Caco-2 (cell line): ENCODE measurements around the gene KHDRBS1. TPM values are rescaled to one million over a fixed set of nuclear protein-coding genes. Genes with fewer than 3 reads are reported as not detected.

Experiments used
- BruUV-seq: library from RNA; stranded (reverse); fragments of 400-500 nt; replicated peaks from 2 replicates; lab custom pipeline; 2021; lab: Mats Ljungman, UMichigan
- CTCF ChIA-PET: fragments of 300-600 bp; sonication (Branson Sonifier 250); formaldehyde crosslinking; loops from one replicate; lab custom pipeline; 2022; ENCODE audit warnings: antibody characterized with exemption; lab: Charles Lee
- POLR2A ChIA-PET: fragments of 300-600 bp; sonication (Branson Sonifier 250); formaldehyde crosslinking; loops from one replicate; lab custom pipeline; 2022; ENCODE audit warnings: antibody characterized with exemption; lab: Charles Lee
- DNase-seq, 2 experiments: peaks; one replicate each; pipeline versions ENCODE4 v3.0.0 to v3.0.0-alpha.2; 2020 to 2022
- H3K27me3 ChIP-seq: replicated peaks from 2 replicates; pipeline ENCODE4 v1.6.0; 2011; ENCODE audit warnings: low read length; ENCODE audit not compliant: control insufficient read depth, insufficient read depth
- H3K36me3 ChIP-seq: 2 replicates; pipeline ENCODE4 v1.5.1; 2011; ENCODE audit warnings: low read length; ENCODE audit not compliant: control insufficient read depth, insufficient read depth
- H3K4me1 ChIP-seq: fragments of 250-450 bp; sonication (Bioruptor Pico); 2 replicates; pipeline ENCODE4 v1.5.1; 2020; ENCODE audit warnings: mild to moderate bottlenecking
- H3K4me3 ChIP-seq: 2 replicates; pipeline ENCODE4 v1.5.1; 2011; ENCODE audit warnings: low read depth, mild to moderate bottlenecking, control low read depth, low read length
- H3K9me3 ChIP-seq: fragments of 250-450 bp; sonication (Bioruptor Pico); 2 replicates; pipeline ENCODE4 v1.5.1; 2020; ENCODE audit warnings: mild to moderate bottlenecking, moderate library complexity
- H3K27ac Mint-ChIP-seq: one replicate; pipeline ENCODE4 v1.8.0; 2022; ENCODE audit warnings: mixed read lengths; ENCODE audit not compliant: unreplicated experiment
- H3K27me3 Mint-ChIP-seq: one replicate; pipeline ENCODE4 v1.8.0; 2022; ENCODE audit warnings: mixed read lengths; ENCODE audit not compliant: insufficient read depth, unreplicated experiment
- H3K36me3 Mint-ChIP-seq: one replicate; pipeline ENCODE4 v1.8.0; 2022; ENCODE audit warnings: mild to moderate bottlenecking, mixed read lengths; ENCODE audit not compliant: insufficient read depth, unreplicated experiment
- H3K4me1 Mint-ChIP-seq: one replicate; pipeline ENCODE4 v1.8.0; 2022; ENCODE audit warnings: low read depth, mixed read lengths; ENCODE audit not compliant: unreplicated experiment
- H3K4me3 Mint-ChIP-seq: one replicate; pipeline ENCODE4 v1.8.0; 2022; ENCODE audit warnings: mild to moderate bottlenecking, moderate library complexity, mixed read lengths; ENCODE audit not compliant: unreplicated experiment
- H3K9me3 Mint-ChIP-seq: one replicate; pipeline ENCODE4 v1.8.0; 2022; ENCODE audit warnings: mixed read lengths; ENCODE audit not compliant: unreplicated experiment
- intact Hi-C: fragments of 100-400 bp; cut with micrococcal nuclease; formaldehyde crosslinking; loops from one replicate; pipeline ENCODE4 v1.10.0; 2022; ENCODE audit not compliant: unreplicated experiment
- total RNA-seq: library from RNA; stranded (reverse); gene quantifications from 2 replicates; pipeline ENCODE4 v1.2.3, GENCODE V29; 2022
- TF ChIP-seq, protein P1 (sequence below), 2 experiments: fragments of 200-600 bp in 1 of 2; IDR thresholded peaks; 1 replicate in 1 of 2; 2 replicates in 1 of 2; pipeline versions ENCODE4 v1.5.1 to v1.8.0; 2011 to 2022; ENCODE audit warnings: antibody characterized with exemption in 1 of 2, control low read depth in 1 of 2, inconsistent platforms in 1 of 2, low read depth in 1 of 2, low read length in 1 of 2, mild to moderate bottlenecking in 1 of 2, moderate library complexity in 1 of 2; ENCODE audit not compliant: insufficient read depth in 1 of 2, severe bottlenecking in 1 of 2, unreplicated experiment in 1 of 2

KHDRBS1 gene
- total RNA-seq, 1 experiment from 2014 or later: 137 TPM

DNA sequence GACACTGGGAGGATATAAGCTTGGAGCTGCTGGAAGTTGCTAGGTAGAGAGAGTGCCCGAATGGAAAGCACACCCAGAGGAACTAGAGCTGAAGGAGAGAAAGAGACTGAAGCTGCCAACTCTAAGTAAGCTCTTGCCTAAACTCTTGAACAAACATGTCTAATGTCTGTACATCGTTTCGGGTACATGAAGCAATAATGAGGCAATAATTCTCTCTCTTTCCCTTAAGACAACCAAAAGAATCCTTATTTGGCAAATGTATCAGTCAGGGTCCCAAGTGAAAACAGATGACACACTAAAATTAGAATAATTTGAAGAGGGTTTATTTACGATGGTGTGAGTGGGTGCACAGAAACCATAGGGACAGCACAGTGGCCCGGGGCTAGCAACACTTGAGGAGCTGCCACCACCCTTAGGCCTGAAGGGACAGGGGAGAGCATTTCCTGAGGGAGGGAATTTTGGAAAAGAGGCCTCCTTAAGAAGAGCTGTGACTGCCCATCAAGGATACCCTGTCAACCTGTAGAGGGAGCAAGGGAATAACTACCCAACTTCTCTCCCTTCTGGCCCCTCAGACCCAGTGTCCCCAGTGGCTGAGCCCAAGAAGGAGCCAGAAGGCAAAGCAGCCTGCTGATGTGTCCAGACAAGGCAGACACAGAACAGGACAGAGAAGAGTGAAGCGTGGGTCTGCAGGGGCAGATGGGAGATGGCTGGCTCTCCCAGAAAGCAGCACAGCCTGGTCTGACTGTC, 36.1 kb upstream of the KHDRBS1 start:
- H3K4me1 Mint-ChIP-seq: no peaks in the 10 kb centered on the region
- no peak overlapping the region for H3K4me3 Mint-ChIP-seq
- intact Hi-C loops: loop anchor here (1.0 kb wide), 1 partner anchor 86 kb away; no protein-coding TSS in a partner anchor
- ChIA-PET POLR2A (interaction anchor here (0.6 kb wide), 1 partner anchor 96 kb away, joined by 3 read pairs; no protein-coding TSS in a partner anchor), CTCF (interaction anchor here (0.5 to 2.2 kb wide), 9 partner anchors 14 to 130 kb away, joined by 3 to 9 read pairs (median 4); partner anchors contain the start of gene KPNA6)
- peak overlapping the region; percentile 55 for H3K27ac Mint-ChIP-seq
- no peaks in the 10 kb centered on the region for H3K27me3 Mint-ChIP-seq
- H3K9me3 ChIP-seq: no peaks in the 10 kb centered on the region
- H3K36me3 Mint-ChIP-seq: no peaks in the 10 kb centered on the region
- H3K9me3 Mint-ChIP-seq: no peaks in the 10 kb centered on the region
- no peaks in the 10 kb centered on the region for H3K36me3 ChIP-seq
- H3K4me1 ChIP-seq: no peaks in the 10 kb centered on the region
- no peaks in the 10 kb centered on the region for H3K27me3 ChIP-seq
- TF ChIP-seq, protein P1, sequence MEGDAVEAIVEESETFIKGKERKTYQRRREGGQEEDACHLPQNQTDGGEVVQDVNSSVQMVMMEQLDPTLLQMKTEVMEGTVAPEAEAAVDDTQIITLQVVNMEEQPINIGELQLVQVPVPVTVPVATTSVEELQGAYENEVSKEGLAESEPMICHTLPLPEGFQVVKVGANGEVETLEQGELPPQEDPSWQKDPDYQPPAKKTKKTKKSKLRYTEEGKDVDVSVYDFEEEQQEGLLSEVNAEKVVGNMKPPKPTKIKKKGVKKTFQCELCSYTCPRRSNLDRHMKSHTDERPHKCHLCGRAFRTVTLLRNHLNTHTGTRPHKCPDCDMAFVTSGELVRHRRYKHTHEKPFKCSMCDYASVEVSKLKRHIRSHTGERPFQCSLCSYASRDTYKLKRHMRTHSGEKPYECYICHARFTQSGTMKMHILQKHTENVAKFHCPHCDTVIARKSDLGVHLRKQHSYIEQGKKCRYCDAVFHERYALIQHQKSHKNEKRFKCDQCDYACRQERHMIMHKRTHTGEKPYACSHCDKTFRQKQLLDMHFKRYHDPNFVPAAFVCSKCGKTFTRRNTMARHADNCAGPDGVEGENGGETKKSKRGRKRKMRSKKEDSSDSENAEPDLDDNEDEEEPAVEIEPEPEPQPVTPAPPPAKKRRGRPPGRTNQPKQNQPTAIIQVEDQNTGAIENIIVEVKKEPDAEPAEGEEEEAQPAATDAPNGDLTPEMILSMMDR (IDR thresholded peaks at IDR 0.05; ENCODE audit: insufficient read depth in 1 of 2, low read depth in 1 of 2, low read length in 1 of 2, severe bottlenecking in 1 of 2, unreplicated experiment in 1 of 2): peak; percentile 6 to 53
- H3K4me3 ChIP-seq: no peak overlapping the region
- no TSS peak for BruUV-seq
- peak; percentile 53 to 58 for DNase-seq

DNA sequence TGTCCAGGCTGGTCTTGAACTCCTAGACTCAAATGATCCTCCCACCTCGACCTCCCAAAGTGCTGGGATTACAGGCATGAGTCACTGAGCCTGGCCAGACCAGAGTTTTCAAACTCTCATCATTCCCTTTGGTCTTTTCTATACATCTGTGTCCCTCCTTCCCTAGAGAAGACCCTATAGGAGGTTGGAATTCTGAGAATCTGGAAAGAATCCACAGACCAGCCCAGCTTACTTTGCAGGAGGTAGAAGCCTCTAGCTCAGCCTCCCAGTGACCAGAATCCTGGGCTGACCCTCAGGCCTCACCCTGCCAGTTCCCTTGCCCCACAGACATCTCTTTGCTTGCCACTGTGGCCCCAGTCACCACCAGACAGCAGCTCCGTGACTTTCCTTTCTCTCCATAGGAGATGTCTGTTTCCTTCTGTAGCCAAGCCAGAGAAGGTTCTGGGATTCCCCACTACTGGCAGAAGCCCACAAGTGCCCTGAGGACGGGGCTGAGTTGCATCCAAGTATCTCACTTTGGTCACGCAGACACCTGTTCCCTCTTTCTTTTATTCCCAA, 34.7 kb upstream of the KHDRBS1 start:
- H3K27ac Mint-ChIP-seq: no peak overlapping the region
- no peak for DNase-seq
- H3K4me3 Mint-ChIP-seq: no peak overlapping the region
- Histone ChIP-seq H3K27me3 (no peaks in the 10 kb centered on the region), H3K9me3 (no peaks in the 10 kb centered on the region), H3K4me3 (no peak overlapping the region), H3K36me3 (no peaks in the 10 kb centered on the region), H3K4me1 (no peaks in the 10 kb centered on the region)
- H3K36me3 Mint-ChIP-seq: no peaks in the 10 kb centered on the region
- ChIA-PET POLR2A (no interaction called here), CTCF (interaction anchor here (2.2 kb wide), 1 partner anchor 25 kb away, joined by 7 read pairs; no protein-coding TSS in a partner anchor)
- no peaks in the 10 kb centered on the region for H3K4me1 Mint-ChIP-seq
- H3K9me3 Mint-ChIP-seq: no peaks in the 10 kb centered on the region
- BruUV-seq: no TSS peak
- H3K27me3 Mint-ChIP-seq: no peaks in the 10 kb centered on the region
- intact Hi-C loops: no loop called here
- TF ChIP-seq, protein P1 (IDR thresholded peaks at IDR 0.05; ENCODE audit: insufficient read depth in 1 of 2, low read depth in 1 of 2, low read length in 1 of 2, severe bottlenecking in 1 of 2, unreplicated experiment in 1 of 2): no peak

DNA sequence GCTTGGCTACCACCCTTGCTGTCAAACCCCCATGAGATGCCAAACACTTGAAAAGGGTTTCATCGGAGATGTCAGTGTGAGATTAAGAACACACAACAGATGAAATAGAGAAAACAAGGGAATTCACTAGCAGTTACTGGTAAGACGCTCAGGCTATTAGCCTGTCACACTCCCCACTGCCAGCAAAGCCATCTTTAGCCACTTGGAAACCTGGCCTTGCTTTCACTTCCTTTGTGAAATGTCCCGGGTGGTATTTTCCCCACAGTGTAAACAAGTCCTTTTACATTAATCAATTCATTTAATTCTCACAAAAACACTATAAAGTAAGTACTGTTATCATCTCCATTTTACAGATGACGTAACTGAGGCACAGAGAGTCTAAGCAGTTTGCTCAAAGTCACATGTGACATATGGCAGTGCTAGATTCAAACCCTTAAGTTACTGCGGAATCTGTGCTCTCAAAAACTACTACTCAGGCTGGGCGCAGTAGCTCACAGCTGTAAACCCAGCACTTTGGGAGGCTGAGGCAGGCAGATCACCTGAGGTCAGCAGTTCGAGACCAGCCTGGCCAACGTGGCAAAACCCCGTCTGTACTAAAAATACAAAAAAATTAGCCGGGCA, 32.7 kb upstream of the KHDRBS1 start:
- H3K36me3 Mint-ChIP-seq: no peaks in the 10 kb centered on the region
- no peaks in the 10 kb centered on the region for H3K4me1 Mint-ChIP-seq
- no peaks in the 10 kb centered on the region for H3K9me3 Mint-ChIP-seq
- H3K4me3 Mint-ChIP-seq: no peak overlapping the region
- TF ChIP-seq, protein P1 (IDR thresholded peaks at IDR 0.05; ENCODE audit: insufficient read depth in 1 of 2, low read depth in 1 of 2, low read length in 1 of 2, severe bottlenecking in 1 of 2, unreplicated experiment in 1 of 2): no peak
- ChIA-PET CTCF (interaction anchor here (0.6 kb wide), 1 partner anchor 23 kb away, joined by 3 read pairs; no protein-coding TSS in a partner anchor), POLR2A (no interaction called here)
- no peak overlapping the region for H3K4me3 ChIP-seq
- no peaks in the 10 kb centered on the region for H3K9me3 ChIP-seq
- intact Hi-C loops: no loop called here
- H3K27me3 Mint-ChIP-seq: no peaks in the 10 kb centered on the region
- H3K27me3 ChIP-seq: no peaks in the 10 kb centered on the region
- H3K4me1 ChIP-seq: no peaks in the 10 kb centered on the region
- BruUV-seq: no TSS peak
- H3K36me3 ChIP-seq: no peaks in the 10 kb centered on the region
- H3K27ac Mint-ChIP-seq: no peak overlapping the region
- no peak for DNase-seq
